ENCODE data around the gene ARHGAP36.

The ARHGAP36 gene

DNA sequence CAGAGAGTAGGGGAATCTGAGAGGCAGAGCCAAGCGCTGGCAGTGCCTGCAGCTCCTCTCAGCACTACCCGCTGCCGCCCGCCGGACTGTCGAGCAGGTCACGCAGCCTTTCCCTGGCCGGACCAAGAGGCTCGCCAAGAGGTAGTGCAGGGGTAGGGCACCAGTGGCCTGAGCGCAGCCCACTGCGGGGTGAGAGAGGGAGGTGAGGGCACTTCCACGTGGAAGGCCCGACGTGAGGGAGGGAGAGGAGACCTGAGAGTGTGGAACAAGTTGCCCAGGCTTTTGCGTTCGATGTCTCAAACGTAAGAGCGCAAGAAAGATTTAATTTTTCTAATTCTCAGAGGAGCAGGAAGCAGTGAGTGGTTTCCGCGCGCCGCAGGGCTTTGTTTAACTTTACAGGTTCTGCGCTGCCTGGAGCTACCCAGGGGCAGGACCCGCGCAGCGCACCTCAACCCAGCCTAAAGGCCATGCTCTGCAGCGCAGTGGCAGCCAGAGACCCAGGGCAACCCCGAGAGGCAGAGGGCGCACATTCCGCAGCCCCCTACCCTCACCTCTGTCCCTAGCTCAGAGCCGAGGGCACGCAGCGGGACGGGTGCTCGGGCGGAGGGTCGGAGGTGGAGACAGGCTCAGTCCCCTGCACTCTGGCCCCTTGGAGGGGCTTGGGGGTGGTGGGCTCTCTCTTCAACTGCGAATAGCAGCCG is 14.9 kb downstream of the ARHGAP36 start:
- DNase-seq (ENCODE audit: low read depth in 2 of 2): no peak

DNA sequence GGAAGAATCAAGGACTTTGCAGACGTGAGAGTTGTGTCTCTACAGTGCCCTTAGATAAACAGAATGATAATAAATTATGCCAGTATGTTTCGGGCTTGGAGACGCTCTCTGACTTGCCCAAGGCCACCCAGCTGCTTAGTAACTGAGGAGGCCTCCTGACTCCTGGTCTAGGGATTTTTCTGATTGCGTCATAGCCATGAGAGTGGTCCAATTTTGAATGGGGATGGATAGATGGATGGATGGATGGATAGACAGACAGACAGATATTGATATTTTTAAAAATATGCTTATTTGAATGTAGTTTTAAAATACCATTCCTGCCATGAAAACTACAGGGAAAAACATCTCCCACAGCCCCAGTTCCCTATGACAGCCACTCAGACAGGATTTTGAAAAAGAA is 15.5 kb downstream of the ARHGAP36 start:
- no peak for DNase-seq (ENCODE audit: low read depth in 2 of 2)

DNA sequence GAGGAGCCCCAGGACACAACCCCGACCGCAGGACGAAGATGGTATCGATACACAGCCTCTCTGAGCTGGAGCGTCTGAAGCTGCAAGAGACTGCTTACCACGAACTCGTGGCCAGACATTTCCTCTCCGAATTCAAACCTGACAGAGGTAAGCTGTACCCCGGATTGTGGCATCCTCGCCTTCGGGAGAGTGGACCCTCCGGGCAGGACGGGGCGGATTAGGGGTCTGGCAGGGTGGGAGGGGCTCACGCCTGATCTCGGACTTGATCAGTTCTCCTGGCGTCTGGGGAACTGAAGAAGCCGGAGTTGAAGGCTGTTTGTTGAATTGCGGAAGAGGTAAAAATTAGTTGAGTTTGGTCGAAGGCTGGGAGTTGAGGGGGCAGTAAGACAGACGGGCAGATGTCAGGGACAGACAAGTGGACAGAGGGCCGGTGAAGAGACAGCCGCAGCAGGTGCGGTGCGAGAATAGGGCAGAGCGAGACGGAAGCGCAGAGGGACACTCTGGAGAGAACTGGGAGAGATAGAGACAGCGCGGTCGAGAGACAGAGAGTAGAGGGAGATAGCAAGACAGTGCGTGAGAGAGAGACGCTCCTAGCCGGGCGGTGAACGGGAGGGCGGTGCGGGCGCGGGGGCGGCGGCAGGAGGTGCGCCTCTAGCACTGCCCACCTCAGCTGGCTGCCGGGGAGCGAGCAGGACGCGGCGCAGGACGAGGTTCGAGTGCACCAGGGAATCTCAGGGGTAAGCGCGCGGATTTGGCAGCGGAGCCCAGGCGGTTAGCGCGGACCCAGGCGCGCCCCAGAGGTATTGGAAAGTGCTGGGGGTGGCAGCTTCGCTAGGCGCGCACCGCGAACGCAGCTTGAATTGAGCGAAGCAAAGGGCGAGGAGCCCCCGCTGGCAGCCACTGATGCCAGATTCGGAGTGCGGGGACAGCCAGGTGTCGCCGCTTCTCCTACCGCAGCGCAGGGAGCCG is 23.9 kb downstream of the ARHGAP36 start:
- no peak for DNase-seq (ENCODE audit: low read depth in 2 of 2)

DNA sequence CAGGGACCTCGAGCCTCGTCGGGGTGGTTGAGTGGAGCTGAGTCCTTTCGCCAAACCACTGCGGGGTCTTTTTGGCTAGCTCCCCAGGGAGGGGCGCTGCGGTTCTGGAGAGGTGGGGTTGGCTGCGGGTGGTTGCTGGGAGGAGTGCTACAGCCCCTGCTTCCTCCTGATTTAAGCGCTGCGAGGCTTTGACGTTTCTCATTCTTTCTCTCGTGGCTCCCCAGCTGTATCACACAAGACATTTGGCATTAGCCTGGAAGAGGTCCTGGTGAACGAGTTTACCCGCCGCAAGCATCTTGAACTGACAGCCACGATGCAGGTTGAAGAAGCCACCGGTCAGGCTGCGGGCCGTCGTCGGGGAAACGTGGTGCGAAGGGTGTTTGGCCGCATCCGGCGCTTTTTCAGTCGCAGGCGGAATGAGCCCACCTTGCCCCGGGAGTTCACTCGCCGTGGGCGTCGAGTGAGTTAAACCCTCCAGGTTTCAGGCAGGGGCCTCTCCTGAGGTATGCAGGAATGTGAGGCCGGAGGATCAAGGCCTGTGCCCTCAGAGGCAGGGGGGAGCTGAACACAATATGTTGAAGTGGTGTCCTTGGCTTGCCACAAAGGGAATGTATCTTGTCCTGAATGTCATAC is 25.5 kb downstream of the ARHGAP36 start:
- DNase-seq (ENCODE audit: low read depth in 2 of 2): no peak

DNA sequence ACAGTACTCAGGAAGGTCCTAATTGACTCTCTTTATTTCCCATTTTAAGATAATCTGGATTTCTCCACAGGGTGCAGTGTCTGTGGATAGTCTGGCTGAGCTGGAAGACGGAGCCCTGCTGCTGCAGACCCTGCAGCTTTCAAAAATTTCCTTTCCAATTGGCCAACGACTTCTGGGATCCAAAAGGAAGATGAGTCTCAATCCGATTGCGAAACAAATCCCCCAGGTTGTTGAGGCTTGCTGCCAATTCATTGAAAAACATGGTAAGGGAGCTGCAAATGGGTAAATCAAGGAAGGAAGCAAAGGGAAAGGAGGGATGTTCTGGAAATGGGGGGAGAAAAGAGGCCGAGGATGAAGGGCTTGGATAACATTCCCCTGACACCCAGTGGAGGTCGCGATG is 26.0 kb downstream of the ARHGAP36 start:
- no peak for DNase-seq (ENCODE audit: low read depth in 2 of 2)

GRCh38 chrX:131136776-131137175 is 78.6 kb downstream of the ARHGAP36 start:
- DNase-seq (ENCODE audit: low read depth in 2 of 2): no peak

DNA sequence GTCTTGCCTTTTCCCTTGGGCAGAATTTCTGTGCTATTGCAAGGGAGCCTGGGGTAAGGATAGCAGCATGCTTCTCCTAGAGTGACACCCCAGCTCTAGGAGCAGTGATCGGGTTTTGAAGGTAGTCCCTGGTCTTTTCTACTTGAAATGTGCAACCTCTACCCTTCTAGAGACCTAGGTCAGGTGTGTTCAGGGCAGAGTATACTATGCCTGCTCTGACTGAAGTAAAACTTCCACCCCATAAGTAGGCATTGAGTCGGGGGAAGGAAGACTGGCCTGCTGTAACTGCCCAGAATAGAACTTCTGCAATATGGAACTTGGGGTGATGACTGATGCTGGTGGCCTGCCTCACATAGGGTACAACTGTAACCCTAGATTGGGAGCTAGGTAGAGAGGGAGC is 80.9 kb downstream of the ARHGAP36 start:
- DNase-seq (ENCODE audit: low read depth in 2 of 2): no peak

Measured in stimulated activated CD4-positive, alpha-beta T cell treated with anti-CD3 and anti-CD28 coated beads, Interleukin-4, amount 100 ng/mL, for 48 hours (primary cell).